Stomach (tissue), 4 donors: ENCODE data around the gene KCNJ5.

ENCODE experiments used
- EP300 ChIP-seq: sonication (generic); formaldehyde crosslinking; IDR thresholded peaks from one replicate; pipeline ENCODE4 v1.6.1; 2017; ENCODE audit warnings: antibody characterized with exemption
- POLR2A ChIP-seq, 4 donors: fragments of 450-650 bp; IDR thresholded peaks; one replicate each; pipeline ENCODE4 v1.6.1; 2016; ENCODE audit warnings: antibody characterized with exemption in 4 of 4, control low read depth in 2 of 4, mild to moderate bottlenecking in 1 of 4, moderate library complexity in 1 of 4
- POLR2AphosphoS5 ChIP-seq, 3 donors: sonication (generic); formaldehyde crosslinking; IDR thresholded peaks; one replicate each; pipeline ENCODE4 v1.6.1; 2016; ENCODE audit warnings: antibody characterized with exemption in 3 of 3
- TF ChIP-seq, protein P1 (sequence below), 7 experiments: fragments of 450-650 bp in 4 of 7; fragments of 200-600 bp in 3 of 7; sonication (generic) in 3 of 7; IDR thresholded peaks; one replicate each; pipeline ENCODE4 v1.5.1; 2016 to 2019; ENCODE audit warnings: antibody characterized with exemption in 7 of 7, control low read depth in 2 of 7, mild to moderate bottlenecking in 1 of 7

DNA sequence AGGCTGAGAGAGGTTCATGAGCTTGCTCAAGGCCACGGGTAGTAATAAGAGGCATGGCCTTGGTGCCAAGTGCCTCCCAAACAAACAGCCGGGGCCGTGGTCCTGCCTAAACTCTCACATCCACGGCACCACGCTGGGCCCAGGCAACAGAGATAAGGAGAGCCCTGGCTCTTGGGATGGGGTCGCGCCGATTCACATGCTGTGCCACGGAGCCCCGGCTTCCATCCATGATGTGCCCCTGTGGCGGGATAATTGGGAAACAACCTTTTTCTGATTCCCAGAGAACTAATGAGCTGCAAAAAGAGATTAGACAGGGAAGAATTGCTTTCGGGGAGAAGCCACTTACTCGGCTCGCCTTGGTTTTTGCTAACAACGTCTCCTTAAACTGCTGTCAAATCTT lies 29.5 kb downstream of the KCNJ5 start:
- no peak for TF ChIP-seq EP300
- TF ChIP-seq, protein P1, sequence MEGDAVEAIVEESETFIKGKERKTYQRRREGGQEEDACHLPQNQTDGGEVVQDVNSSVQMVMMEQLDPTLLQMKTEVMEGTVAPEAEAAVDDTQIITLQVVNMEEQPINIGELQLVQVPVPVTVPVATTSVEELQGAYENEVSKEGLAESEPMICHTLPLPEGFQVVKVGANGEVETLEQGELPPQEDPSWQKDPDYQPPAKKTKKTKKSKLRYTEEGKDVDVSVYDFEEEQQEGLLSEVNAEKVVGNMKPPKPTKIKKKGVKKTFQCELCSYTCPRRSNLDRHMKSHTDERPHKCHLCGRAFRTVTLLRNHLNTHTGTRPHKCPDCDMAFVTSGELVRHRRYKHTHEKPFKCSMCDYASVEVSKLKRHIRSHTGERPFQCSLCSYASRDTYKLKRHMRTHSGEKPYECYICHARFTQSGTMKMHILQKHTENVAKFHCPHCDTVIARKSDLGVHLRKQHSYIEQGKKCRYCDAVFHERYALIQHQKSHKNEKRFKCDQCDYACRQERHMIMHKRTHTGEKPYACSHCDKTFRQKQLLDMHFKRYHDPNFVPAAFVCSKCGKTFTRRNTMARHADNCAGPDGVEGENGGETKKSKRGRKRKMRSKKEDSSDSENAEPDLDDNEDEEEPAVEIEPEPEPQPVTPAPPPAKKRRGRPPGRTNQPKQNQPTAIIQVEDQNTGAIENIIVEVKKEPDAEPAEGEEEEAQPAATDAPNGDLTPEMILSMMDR (IDR thresholded peaks at IDR 0.05): no peak
- no peak for TF ChIP-seq POLR2AphosphoS5 (IDR thresholded peaks at IDR 0.05)
- no peak for TF ChIP-seq POLR2A (IDR thresholded peaks at IDR 0.05)
